Measurements from ENCODE around the gene KLK7. TPM values are rescaled to one million over a fixed set of nuclear protein-coding genes. Genes with fewer than 3 reads are reported as not detected.

KLK7 gene
- total RNA-seq (ENCODE audit: unreplicated experiment) = not detected
- long read RNA-seq = 0 reads

- no peak for DNase-seq (ENCODE audit: low spot score)
- H3K9me3 Mint-ChIP-seq (ENCODE audit: unreplicated experiment) = no peaks in the 10 kb centered on the region
- TF ChIP-seq, protein P1, sequence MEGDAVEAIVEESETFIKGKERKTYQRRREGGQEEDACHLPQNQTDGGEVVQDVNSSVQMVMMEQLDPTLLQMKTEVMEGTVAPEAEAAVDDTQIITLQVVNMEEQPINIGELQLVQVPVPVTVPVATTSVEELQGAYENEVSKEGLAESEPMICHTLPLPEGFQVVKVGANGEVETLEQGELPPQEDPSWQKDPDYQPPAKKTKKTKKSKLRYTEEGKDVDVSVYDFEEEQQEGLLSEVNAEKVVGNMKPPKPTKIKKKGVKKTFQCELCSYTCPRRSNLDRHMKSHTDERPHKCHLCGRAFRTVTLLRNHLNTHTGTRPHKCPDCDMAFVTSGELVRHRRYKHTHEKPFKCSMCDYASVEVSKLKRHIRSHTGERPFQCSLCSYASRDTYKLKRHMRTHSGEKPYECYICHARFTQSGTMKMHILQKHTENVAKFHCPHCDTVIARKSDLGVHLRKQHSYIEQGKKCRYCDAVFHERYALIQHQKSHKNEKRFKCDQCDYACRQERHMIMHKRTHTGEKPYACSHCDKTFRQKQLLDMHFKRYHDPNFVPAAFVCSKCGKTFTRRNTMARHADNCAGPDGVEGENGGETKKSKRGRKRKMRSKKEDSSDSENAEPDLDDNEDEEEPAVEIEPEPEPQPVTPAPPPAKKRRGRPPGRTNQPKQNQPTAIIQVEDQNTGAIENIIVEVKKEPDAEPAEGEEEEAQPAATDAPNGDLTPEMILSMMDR (IDR thresholded peaks at IDR 0.05; ENCODE audit: unreplicated experiment) = no peak
- H3K27me3 Mint-ChIP-seq (ENCODE audit: unreplicated experiment) = peaks cover 9% of the 10 kb centered on the region
- no peaks in the 10 kb centered on the region for H3K4me1 Mint-ChIP-seq (ENCODE audit: unreplicated experiment)
- no peak within 1 kb of the TSS for H3K4me3 Mint-ChIP-seq (ENCODE audit: unreplicated experiment)
- no peak within 1 kb of the TSS for H3K27ac Mint-ChIP-seq (ENCODE audit: unreplicated experiment)
- no peaks in the 10 kb centered on the region for H3K36me3 Mint-ChIP-seq (ENCODE audit: low read depth, unreplicated experiment)
Measured at GRCh38 chr19:50983625-50984292, at the start of gene KLK7. Gene KLK7, minus strand, starts transcription at chr19:50983917. Its CDS starts 1,518 bp downstream, at chr19:50982399.

GRCh38 chr19:51031880-51032225 is 48.1 kb upstream of the KLK7 start:
- DNase-seq (ENCODE audit: low spot score) = no peak
- Mint-ChIP-seq H3K27me3 (ENCODE audit: unreplicated experiment) (peaks cover 11% of the 10 kb centered on the region), H3K4me3 (ENCODE audit: unreplicated experiment) (no peak overlapping the region), H3K4me1 (ENCODE audit: unreplicated experiment) (peaks cover under 1% of the 10 kb centered on the region), H3K9me3 (ENCODE audit: unreplicated experiment) (no peaks in the 10 kb centered on the region), H3K27ac (ENCODE audit: unreplicated experiment) (no peak overlapping the region), H3K36me3 (ENCODE audit: low read depth, unreplicated experiment) (no peaks in the 10 kb centered on the region)
- TF ChIP-seq, protein P1 (IDR thresholded peaks at IDR 0.05; ENCODE audit: unreplicated experiment) = no peak

DNA sequence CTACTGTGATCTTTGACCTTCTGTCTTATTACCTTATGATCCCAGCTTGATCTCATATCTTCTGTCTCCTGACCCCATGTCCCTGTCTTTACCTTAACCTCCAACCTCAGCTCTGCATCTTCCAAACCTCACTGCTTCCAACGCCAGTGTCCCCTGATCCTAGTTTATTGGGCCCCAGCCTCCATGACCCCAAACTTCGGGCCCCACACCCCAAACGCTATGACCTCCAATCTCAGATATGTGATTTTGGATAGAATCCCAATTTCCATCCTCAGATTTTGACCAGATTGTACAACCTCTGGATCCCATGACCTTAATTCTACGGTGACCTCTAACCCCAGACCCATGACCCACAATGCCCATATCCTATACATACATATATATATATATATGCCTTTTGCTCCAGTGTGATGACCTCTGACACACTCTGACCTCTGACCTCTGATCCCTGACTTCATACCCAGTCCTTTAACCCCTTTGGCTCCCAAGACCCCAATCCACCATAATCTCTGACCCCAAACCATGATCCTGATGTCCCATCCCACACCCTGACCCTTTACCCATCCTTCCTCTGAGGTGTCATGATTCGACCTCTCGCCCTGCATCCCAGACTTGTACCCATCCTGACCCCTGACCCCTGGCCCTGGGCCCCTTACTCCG is 47.6 kb upstream of the KLK7 start:
- peaks cover 2% of the 10 kb centered on the region for H3K4me1 Mint-ChIP-seq (ENCODE audit: unreplicated experiment)
- peaks cover 11% of the 10 kb centered on the region for H3K27me3 Mint-ChIP-seq (ENCODE audit: unreplicated experiment)
- H3K36me3 Mint-ChIP-seq (ENCODE audit: low read depth, unreplicated experiment) = no peaks in the 10 kb centered on the region
- no peaks in the 10 kb centered on the region for H3K9me3 Mint-ChIP-seq (ENCODE audit: unreplicated experiment)
- DNase-seq (ENCODE audit: low spot score) = no peak
- no peak overlapping the region for H3K27ac Mint-ChIP-seq (ENCODE audit: unreplicated experiment)
- TF ChIP-seq, protein P1 (IDR thresholded peaks at IDR 0.05; ENCODE audit: unreplicated experiment) = no peak
- H3K4me3 Mint-ChIP-seq (ENCODE audit: unreplicated experiment) = no peak overlapping the region

DNA sequence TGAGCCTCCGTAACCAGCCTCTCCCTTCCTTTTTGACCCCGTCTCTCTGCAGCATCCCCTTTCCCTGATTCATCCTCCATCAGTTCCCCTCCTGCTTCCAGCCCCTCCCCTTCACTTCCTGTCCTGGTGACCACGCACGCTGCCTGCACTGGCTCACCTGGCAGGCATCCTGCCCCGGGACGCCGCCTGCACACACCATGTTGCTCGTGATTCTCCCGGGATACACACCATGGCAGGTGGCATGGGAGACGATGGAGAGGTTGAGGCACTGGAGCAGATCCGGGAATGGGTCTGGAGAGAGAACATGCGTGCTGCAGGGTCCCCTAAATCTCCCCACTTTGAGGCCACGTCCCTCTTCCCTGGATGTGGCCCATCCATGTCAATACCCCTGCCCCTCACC is 46.9 kb upstream of the KLK7 start:
- TF ChIP-seq, protein P1 (IDR thresholded peaks at IDR 0.05; ENCODE audit: unreplicated experiment) = no peak
- peaks cover 2% of the 10 kb centered on the region for H3K4me1 Mint-ChIP-seq (ENCODE audit: unreplicated experiment)
- no peak for DNase-seq (ENCODE audit: low spot score)
- H3K9me3 Mint-ChIP-seq (ENCODE audit: unreplicated experiment) = no peaks in the 10 kb centered on the region
- peaks cover 8% of the 10 kb centered on the region for H3K27me3 Mint-ChIP-seq (ENCODE audit: unreplicated experiment)
- H3K27ac Mint-ChIP-seq (ENCODE audit: unreplicated experiment) = no peak overlapping the region
- no peaks in the 10 kb centered on the region for H3K36me3 Mint-ChIP-seq (ENCODE audit: low read depth, unreplicated experiment)
- no peak overlapping the region for H3K4me3 Mint-ChIP-seq (ENCODE audit: unreplicated experiment)

GRCh38 chr19:51029718-51030117 is 46.0 kb upstream of the KLK7 start:
- peaks cover 8% of the 10 kb centered on the region for H3K27me3 Mint-ChIP-seq (ENCODE audit: unreplicated experiment)
- no peak overlapping the region for H3K27ac Mint-ChIP-seq (ENCODE audit: unreplicated experiment)
- TF ChIP-seq, protein P1 (IDR thresholded peaks at IDR 0.05; ENCODE audit: unreplicated experiment) = no peak
- H3K4me3 Mint-ChIP-seq (ENCODE audit: unreplicated experiment) = no peak overlapping the region
- H3K9me3 Mint-ChIP-seq (ENCODE audit: unreplicated experiment) = no peaks in the 10 kb centered on the region
- DNase-seq (ENCODE audit: low spot score) = no peak
- no peaks in the 10 kb centered on the region for H3K36me3 Mint-ChIP-seq (ENCODE audit: low read depth, unreplicated experiment)
- H3K4me1 Mint-ChIP-seq (ENCODE audit: unreplicated experiment) = peaks cover 2% of the 10 kb centered on the region
